Stimulated activated CD8-positive, alpha-beta memory T cell treated with anti-CD3 and anti-CD28 coated beads, Interleukin-15, amount 100 ng/mL, for 24 hours (primary cell): ENCODE measurements around the gene SCUBE1.
"Not testable (repeated sequence)": the region's sequence is repeated elsewhere in the genome, so short reads cannot be mapped to it uniquely, and the experiment has no call there.

Experiments used
- DNase-seq: peaks from one replicate; pipeline ENCODE4 v3.0.0-alpha.2; 2020; ENCODE audit warnings: low read depth

The SCUBE1 gene

DNA sequence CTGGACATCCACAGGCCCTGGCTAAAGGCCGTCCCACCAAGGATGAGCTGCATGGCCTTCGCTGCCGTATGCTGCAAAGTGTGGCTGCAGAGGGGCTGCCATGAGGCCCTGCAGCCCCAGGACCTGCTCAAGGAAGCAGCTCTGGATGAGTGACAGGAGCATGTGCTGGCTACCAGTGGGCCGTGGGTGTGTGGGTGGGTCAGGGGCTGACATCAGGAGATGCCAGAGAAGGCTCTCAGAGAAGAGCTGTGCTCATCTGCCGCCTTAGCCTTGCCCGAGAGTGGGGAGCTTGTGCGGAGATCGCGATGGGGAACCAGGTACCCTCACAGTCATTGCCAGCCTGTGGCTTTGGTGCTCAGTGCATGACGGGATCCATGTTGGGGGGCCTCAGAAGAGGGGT lies 41.3 kb downstream of the SCUBE1 start:
- no peak for DNase-seq

DNA sequence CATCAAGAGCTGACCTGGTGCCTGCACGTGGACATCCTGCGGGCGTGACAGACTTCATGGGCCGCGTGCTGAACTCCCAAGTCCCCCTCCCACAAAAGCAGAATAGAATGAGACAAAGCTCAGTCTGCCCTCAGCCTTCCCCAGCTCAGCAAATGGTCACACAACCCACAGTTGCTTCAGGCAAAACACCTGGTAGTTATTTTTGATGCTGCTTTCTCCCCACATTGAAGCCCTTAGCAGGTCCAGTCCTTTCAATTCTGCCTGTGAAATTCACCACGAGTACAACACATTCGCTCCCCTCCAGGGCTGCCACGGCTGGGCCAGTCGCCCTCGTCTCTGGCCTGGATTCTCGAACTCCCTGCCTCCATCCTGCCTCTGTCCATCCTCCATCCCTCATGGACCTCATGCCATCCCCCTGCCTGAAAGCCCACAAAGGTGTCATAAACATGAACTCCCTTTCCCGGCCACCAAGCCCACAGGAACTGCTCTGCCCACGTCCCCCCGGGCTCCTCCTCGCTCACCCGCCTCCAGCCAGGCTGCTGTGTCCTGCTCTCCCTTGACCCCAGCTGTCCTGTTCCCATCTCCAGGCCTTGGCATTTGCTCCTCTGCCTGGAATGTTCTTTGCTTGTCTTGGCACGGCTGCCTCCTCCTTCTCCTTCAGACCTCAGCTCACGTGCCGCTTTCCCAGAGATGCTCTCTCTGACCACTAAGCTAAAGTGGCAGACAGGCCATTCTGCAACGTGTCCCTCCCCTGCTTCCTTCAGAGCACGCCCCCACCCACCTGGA lies 42.1 kb downstream of the SCUBE1 start:
- DNase-seq: no peak

DNA sequence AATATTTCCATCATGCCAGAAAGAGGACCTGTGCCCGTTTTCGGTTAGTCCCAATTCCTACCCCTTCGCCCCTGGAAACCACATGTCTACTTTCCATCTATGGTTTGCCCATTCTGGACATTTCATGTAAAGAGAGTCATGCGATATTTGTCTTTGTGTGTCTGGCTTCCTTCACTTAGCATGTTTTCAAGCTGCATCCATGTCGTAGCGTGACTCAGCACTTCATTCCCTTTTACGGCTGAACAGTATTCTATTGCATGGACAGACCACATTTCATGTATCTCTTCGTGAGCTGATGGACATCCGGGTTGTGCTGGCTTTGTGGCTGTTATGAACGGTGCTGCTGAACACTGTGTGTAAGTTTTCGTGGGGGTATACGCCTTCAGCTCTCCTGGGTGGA lies 43.4 kb downstream of the SCUBE1 start:
- no peak for DNase-seq

DNA sequence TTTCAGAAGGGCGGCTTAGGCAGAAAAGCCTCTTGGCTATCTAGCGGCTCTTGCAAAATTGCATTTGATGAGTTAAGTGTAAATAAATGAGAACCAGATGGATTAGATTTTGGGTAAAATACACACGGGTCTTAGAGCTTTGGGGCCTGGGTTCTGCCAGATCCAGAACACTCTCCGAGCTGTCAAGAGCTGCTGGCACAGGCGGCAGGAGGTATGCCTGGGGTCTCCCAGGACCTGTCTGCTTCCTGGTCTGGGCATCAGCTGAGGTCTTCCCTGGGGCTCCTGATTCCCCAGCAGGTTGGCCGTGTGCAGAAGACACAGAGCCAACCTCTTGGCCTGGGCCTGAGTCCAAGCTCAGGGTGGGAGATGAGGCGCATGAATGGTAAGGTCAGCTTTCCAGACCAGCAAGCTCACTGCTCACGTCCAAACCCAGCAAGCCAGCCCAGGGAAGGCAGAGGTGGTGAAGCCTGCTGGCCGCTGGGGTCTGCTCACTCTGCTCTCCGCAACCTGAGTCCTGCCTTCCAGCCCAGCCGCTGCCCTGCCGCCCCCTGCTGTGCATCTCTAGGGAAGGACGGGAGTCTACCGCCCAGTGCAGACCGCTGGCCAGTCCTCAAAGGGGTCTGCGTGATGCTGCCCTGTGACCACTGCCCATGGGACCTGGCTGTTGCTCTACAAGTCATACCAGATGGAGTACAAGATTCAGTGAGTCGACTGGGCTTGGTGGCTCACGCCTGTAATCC lies 44.9 kb downstream of the SCUBE1 start:
- DNase-seq: no peak

DNA sequence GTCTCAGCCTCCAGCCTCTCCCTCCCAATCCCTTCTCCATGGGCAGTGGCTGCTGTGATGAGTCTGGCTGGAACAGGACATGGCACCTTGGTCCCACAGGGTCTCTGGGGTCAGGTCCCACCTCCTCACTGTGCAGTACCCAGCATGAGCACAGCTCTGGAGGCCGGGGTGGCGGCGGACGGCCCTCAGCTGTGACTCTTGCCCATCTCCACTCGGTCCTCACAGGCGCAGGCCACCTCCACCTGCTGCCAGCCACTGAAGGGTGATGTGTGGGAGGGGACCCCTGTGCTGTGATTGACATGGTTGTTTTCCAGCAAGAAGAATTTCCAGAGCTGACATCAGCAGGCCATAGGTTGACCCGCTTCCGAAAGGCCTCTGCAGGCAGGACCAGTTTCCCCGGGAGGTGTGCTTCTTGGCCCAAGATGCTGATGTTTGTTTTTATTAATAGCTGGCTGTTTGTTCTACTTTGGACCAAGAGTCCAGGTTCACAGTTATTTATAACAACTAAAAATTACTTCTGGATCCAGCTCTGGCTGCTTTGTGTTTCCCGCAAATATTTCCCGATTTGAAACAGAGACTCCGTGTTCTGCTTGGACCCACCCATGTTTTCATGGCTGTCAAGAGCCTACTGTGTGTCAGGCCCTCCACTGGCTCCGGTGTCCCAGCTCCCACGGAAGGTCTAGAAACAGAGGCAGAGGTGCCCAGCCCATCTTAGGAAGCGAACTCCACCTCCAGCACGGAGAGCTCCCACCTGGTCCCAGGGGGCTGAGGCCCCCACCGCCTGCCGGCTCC lies 45.7 kb downstream of the SCUBE1 start:
- no peak for DNase-seq

DNA sequence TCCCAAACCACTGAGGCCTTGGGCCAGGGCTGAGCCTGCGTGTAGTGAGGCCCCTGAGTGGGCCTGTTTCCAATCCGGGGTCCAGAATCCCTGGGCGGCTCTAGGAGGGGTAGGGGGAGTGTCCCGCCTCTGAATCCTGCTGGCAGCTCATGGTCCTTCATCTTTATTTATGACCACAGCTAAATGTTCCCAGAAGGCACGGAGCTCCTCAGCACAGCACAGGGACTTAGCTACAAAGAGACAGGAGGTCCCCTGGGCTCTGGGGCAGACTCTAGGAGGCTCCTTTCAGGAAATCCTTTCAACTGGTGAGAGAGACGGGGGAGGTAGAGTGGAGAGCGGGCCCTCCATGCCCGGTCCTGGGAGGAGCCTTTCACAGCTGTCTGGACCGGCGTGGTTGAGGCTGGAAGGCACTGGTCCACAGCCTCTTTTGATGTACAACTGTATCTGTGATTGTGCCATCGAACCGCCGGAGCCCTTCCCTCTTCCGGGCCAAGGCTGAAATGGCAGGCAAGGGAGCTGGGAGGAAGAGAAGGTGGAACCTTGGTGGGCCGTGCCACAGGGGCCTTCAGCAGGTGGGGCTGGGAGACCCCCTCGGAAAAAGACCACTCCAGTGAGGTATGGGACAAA lies 46.8 kb downstream of the SCUBE1 start:
- no peak for DNase-seq

DNA sequence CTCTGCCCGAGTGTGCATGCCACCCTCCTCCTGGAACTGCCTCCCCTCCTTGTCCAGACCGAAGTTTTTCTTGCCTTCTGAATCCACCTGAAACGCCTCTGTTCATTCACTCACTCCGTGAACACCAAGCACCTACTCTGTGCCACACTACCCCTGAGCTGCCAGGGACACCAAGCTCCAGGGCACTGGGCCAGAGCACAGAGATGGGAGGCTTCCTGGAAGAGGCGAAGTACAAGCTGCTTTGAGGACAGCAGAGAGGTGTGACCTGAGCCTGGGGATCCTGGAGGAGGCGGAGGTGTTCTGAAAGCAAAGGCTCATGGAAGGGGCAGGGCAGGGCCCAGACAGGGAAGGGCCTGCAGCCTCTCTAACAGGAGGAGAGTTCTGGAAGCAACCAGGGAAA lies 47.5 kb downstream of the SCUBE1 start:
- DNase-seq: no peak

DNA sequence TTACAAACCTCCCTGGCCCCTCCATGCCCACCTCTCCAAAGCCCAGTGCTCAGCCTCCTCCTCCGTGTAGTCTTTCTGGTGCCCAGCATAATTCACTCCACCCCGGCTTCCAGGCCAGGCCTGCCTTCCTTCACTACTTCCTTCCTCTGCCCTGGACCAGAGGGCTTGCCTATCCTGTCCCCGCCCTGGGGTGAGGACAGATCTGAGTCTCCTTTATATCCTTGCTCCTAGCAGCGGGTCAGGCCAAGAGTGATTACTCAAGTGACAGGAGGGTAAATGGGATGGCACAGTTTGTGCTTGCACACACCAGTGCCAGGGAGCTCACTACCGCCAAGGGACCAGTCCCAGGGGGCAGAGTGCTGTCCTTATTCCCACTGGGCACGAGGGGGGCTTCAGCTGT lies 48.0 kb downstream of the SCUBE1 start:
- no peak for DNase-seq

DNA sequence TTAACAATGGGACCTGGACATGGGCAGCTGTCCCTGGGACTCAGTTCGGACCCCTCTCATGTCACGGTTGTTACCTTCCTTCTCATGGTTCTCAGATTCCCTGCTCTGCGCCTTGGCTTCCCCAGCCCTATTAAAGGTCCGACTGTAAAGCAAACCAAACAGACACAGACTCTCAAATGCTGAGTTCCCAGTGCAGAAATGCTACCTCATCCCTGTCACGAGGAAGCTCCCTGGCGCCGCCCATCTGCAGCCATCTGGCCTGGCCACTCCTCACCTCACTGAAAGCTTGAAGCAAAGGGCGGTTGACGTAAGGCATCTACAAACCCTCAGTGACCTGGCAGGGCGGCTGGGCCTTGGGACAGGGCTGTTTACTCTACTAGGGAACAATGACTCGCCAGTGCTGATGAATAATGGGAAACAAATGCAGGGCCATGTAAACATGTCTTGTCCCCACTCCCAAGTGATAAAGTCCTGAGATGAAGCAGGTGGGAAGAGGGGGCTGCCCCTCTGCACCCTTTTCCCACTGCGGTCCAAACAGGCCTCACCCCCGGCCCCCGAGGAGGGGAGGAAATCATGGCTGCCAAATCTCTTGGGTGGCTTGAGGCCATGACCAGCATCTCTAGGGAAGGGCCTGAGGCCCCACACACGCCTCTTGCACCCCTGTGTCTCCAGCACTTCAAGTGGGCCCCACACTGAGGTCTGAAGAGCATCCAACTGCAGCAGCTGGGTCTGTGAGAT lies 49.3 kb downstream of the SCUBE1 start:
- no peak for DNase-seq

DNA sequence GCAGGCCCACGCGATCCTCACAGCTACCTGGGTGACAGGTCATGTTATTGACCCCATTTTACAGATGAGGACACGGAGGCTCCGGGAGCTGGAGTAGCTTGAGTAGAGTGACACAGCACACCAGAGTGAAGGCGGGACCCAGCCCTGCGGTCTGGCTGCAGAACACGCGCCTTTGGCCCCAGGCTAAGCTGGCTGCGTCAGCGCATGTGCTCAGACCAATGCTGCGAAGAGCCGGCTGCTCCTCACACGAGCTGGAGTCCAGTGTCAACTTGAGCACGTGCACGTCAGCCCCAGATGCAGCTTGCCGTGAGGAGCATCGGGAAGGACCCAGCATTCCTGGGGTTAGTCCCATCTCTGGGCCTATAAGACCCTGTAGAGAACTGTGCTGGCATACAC lies 49.9 kb downstream of the SCUBE1 start:
- no peak for DNase-seq

DNA sequence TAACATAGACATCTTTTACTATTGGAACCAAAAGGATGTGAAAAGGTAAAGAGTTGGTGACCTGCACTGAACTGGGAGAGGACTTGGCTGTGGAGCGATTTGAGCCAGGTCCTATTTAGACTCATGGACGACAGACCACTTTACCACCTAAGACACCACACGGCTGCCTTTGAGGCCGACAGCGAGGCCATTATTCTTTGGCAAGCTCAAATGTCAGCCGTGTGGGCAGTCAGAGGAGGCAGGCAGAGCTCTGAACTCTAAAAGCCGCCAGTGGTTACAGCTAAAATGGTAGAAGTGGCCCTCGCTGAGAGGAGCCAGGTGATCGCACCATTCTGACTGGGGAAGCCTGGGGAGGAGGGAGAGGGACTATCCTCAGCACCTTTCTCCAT lies 50.5 kb downstream of the SCUBE1 start:
- DNase-seq: no peak

DNA sequence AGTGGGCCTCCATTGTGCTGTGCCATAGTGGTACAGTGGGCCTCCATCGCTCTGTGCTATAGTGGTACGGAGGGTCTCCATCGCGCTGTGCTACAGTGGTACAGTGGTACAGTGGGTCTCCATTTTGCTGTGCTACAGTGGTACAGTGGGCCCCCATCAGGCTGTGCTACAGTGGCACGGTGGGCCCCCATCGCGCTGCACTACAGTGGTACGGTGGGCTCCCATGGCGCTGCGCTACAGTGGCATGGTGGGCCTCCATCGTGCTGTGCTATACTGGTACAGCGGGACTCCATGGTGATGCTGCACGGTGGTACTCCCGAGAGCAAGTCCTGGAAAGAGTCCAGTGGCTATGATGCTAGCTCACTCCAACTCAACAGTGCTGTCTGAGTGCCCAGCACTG lies 51.8 kb downstream of the SCUBE1 start:
- DNase-seq: no peak

DNA sequence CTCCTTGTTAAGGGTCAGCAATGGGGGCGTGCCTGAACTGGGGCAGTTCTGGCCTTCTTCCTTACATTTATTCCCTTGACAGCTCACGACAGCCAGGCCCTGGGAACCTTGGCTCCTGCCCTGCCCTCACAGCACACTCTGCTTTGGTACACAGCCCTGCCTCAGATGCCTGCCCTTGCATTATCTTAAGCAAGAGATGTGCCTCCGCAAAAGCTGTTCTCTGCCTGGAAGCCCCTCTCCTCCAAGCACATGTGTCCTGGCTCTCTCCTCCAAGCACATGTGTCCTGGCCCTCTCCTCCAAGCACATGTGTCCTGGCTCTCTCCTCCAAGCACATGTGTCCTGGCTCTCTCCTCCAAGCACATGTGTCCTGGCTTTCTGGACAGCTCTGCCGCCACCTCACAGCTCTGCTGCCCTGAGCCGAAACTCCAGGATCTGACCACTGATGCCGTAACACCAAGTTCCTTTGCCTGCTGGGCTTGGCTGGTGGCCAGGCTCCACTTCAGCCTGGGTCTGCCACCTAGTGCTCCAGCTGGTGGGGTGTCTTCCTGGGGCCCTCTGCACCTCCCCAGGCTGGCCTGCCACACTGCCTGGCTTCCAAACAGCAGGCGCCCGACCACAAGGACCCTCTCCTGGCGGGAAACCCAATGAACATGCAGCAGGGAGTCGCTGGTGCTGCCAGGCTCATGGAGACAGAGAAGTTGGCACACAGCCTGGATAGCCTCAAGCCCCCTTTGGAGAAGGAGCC lies 53.0 kb downstream of the SCUBE1 start:
- no peak for DNase-seq

DNA sequence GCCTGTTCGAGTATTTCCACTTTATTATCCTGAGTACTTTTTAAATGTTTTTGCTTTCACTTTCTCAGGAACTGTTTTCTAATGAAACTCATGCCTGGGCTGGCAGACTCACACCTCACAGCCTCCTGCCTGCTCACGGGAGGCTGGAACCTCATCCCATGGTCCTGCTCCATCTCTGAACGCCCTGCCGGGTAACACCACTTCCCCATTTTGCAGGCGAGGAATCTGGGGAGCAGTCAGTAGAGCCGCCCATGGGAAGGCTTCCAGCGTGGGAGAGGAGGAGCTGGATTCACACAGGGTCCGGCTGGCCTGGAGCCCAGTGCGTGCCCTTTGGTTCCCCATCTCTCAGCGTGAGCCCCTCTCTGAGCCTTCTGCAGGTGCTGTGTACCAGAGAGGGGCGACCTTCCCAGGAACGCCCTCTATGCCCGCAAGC lies 53.6 kb downstream of the SCUBE1 start:
- no peak for DNase-seq

DNA sequence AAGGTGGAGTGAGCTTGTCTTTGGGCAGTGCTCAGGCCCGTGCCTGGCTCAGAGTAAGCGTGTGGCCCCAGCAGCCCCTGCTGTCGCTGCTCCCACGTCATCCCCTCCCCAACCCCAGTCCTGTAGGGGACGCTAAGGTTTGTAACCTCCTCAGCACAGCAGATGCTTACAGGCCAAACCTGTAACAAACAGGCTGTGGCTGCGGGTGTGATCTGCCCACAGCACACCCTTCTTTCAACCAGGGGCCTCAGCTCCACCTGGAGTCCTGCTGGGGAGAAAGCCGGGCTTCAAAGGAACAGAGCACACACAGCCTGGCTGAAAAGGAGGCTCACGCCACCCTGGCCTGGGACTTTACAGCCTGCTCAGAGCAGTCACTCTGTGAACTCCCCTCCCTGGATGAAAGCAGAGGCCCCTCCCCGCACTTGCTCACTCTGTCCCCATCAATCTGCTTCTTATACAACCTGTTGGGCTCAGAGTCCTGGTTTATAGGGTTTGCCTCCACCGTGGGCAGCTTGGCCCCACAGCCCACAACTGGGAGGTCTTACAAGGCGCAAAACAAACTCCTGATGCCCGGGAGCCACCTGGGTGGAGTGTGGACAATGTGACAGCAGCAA lies 54.3 kb downstream of the SCUBE1 start:
- DNase-seq: no peak

DNA sequence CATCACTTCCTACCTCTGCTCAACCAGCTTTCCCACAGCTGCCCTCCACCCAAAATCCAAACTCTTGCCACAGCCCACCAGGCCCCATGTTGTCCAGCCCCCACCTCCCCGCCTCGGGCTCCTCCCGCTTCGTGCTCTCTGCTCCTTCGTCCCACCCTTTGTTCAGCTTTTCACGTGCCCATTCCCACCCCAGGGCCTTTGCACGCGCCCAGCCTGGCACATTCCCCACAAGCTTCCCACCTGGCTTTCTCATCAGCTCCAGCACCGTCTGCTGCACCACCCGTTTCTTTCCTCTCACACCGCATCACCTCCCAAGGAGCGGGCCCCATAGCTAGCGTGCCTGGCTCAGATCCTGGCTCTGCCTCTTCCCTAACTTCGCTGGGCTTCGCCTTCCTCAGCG lies 54.8 kb downstream of the SCUBE1 start:
- no peak for DNase-seq

DNA sequence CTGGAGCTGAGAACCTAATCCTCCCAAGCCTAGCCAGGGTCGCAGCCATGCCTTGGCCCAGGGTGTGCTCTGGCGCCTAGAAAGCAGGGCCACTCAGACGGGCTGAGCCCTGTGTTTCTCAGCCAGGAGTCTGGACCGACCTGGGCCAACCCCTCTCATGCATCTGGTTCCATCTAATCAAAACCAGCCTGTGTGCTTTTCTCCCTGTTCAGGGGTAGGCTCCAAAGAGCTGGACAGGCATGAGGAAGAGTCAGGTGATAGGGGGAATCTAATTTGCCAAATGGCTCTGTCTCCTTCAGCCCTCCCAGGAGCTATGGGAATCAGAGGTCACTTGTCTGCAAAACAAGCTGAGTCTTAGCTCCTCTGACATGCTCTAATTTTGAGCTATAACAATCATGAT lies 55.7 kb downstream of the SCUBE1 start:
- no peak for DNase-seq

DNA sequence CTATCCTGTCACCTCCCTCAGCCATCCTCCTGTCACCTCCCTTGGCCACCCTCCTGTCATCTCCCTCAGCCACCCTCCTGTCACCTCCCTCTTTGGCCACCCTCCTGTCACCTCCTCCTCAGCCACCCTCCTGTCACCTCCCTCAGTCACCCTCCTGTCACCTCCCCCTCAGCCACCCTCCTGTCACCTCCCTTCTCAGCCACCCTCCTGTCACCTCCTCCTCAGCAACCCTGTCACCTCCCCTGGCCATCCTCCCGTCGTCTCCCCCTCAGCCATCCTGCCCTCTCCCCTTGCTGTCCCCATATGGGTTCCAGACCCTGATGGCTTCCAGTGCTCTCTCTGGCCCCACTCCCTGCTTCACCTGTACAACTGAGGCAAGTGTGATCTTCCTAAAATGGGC lies 61.8 kb downstream of the SCUBE1 start:
- DNase-seq: no peak

DNA sequence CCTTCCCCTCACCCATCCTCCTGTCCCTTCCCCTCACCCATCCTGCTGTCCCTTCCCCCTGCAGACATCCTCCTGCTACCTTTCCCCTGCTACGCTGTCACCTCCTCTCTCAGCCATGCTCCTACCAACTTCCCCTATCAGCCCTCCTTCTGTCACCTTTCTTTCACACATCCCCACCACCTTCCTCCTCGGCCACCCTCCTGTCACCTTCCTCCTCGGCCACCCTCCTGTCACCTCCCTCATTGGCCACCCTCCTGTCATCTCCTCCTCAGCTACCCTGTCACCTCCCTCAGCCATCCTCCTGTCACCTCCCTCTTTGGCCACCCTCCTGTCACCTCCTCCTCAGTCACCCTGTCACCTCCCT lies 62.7 kb downstream of the SCUBE1 start:
- not testable (repeated sequence) for DNase-seq

DNA sequence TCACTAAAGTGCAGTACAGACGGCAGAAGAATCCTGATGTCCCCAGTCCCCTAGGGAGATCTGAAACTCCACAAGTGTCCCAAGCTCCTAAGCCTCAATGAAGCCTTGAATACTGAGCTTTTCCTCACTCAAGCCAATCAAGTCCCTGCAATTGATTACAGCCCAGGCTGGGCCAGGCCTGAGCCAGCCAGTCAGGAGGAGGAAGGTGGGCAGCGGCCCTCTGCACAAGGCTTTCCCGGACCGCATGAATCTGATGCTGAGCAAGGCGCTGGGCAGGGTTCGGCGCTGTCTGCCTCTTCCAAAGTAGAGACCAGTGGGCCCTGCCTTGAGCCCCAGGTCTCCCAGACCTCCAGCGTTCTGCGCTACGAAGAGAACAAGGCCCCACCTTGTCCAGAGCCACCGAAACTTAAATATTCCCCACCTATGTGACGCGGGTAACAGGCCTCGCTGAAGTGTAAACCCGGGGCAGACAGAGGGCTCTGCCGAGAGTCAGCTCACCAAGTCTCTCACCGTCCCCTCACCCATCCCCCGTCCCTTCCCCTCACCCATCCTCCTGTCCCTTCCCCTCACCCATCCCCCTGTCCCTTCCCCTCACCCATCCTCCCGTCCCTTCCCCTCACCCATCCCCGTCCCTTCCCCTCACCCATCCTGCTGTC lies 63.2 kb downstream of the SCUBE1 start:
- no peak for DNase-seq
